Anterior cingulate cortex (tissue), 58 donors: Measurements from ENCODE around the gene ENG.
"Not testable (repeated sequence)": the region's sequence is repeated elsewhere in the genome, so short reads cannot be mapped to it uniquely, and the experiment has no call there.

ENCODE experiments used
- DNase-seq, 58 donors: peaks; one replicate each; lab custom pipeline; 2025; lab: John Stamatoyannopoulos, UW

Gene ENG

GRCh38 chr9:127781806-127782205 lies 72.7 kb downstream of the ENG start:
- DNase-seq, result no peak

GRCh38 chr9:127780909-127781308 lies 73.5 kb downstream of the ENG start:
- DNase-seq, result not testable (repeated sequence)

GRCh38 chr9:127780126-127780885 lies 74.2 kb downstream of the ENG start:
- DNase-seq, result peak in 30 of 58 donors; percentile 18 to 74 (median 44)

- no peak for DNase-seq
Observed at GRCh38 chr9:127779136-127779981, 75.1 kb downstream of the ENG start.

GRCh38 chr9:127778280-127779135 lies 76.0 kb downstream of the ENG start, which contains the start of gene SH2D3C:
SH2D3C (minus strand) TSS chr9:127778666; CDS start chr9:127778627, 39 bp downstream.
- DNase-seq, result peak in 3 of 58 donors; percentile 13 to 22 (median 20)

DNA sequence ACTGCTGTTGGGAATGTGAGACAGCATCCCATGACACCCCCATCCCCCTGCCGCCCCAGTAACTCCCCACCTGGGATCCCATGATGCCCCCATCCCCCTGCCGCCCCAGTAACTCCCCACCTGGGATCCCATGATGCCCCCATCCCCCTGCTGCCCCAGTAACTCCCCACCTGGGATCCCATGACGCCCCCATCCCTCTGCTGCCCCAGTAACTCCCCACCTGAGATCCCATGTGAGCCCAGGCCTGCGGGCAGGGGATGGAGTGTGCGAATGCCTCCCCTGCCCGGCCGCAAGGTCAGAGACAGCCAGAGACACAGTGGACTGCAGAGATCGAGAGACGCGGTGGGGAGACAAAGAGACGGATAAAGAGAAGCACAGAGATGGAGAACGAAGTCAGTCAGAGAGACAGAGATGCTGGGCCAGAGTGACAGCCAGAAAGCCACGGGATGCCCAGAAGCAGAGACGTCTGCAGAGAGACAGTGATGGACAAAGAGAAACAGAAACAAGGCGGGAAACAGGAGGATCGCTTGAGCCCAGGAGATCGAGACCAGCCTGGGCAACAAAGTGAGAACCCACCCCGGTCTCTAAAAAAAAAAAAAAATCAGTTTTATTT lies 77.0 kb downstream of the ENG start:
- DNase-seq, result no peak

DNA sequence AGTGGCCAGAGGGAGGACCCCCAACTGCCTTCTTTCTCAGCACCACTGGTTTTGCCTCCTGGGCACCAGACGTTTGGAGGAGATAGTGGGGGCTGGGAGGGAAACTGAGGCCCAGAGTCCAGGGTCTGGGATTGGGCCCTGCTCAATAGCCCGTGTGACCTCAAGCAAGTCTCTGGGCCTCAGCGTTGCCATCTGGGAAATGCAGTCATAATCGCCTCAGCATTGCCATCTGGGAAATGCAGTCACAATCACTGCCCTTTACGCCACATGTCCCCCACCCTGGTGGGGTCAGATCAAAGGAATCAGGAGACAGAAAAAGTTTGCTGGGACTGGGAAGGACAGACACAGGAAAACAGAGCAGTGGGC lies 77.6 kb downstream of the ENG start:
- no peak for DNase-seq

- peak in 15 of 58 donors; percentile 10 to 50 (median 19) for DNase-seq
Observed at GRCh38 chr9:127776195-127776923, 78.1 kb downstream of the ENG start.

DNA sequence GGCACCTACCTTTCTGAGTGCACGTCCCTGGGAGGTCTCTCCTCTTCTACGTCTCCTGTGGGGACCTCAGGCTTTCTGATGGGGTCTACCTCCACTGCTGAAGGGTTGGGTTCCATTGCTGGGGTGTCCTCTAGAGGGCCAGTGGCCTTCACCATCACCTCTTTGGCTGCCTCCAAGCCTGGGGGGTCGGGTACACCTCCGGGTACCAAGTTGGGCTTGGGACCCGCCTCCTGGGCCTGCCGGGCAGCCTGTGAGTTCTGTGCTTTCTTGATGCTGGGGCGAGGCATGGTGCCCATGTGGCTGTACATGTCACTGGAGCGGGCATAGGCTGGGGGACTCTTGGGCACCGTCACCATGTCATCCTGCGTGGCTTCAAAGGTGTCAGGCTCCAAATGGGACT lies 80.5 kb downstream of the ENG start:
- no peak for DNase-seq

DNA sequence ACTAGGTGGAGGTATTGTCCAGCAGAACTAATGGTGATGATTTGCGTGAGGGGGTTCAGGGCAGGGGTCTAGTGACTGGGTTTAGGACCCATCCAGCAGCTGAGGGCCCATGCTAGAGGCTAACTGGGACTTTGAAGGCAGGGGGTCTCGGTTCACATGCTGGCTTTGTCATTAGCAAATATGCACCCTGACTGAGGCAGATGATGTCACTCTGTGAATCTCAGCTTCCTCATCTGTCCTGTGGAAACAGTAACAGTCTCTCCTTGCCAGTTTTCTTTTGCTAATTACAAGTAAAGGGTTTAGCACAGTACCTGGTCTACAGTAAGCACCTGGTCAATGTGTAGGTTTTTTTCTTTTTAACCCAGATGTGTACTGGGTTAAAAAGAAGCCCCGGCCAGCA lies 81.2 kb downstream of the ENG start:
- DNase-seq, result no peak

DNA sequence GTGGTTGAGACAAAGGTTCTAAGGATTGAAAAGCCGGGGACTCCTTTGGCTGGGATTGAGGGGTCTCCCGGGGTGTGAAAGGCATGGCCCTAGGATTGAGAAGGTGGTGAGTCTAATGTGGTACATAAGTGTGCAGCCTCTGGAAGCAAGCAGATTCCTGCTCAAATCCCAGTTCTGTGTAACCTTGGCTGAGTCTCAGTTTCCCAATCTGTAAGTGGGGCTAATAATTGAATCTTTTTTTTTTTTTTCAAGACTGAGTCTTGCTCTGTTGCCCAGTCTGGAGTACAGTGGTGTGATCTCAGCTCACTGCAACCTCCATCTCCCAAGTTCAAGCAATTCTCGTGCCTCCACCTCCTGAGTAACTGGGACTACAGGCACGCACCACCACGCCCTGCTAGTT lies 81.9 kb downstream of the ENG start:
- no peak for DNase-seq

DNA sequence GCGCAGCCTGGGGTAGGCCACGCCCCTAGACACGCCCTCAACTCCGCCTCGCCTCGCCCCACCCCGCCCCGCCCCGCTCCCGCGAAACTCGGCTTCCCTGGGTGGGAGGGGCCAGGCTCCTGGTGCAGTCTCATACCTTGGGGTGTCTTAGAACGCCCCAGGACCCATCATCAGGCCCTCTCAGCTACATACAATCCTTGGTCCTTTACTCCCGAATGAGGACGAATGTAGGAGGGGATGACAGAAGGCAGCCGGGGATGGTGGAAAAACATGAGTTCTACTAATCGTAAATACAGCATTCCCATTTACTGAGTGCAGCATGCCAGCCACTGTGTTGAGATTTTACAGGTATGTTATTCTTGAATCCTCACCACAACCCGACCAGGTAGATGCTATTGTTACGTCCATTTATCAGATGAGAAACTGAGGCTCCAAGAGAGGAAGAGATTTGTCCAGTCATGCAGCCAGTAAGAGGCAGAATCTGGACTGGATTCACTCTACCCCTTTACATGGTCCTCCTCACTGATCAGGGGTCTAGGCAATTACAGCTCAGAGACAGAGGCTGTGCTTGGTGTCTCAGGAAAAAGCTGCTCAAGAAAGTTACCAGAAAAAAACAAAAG lies 82.8 kb downstream of the ENG start:
- no peak for DNase-seq

DNA sequence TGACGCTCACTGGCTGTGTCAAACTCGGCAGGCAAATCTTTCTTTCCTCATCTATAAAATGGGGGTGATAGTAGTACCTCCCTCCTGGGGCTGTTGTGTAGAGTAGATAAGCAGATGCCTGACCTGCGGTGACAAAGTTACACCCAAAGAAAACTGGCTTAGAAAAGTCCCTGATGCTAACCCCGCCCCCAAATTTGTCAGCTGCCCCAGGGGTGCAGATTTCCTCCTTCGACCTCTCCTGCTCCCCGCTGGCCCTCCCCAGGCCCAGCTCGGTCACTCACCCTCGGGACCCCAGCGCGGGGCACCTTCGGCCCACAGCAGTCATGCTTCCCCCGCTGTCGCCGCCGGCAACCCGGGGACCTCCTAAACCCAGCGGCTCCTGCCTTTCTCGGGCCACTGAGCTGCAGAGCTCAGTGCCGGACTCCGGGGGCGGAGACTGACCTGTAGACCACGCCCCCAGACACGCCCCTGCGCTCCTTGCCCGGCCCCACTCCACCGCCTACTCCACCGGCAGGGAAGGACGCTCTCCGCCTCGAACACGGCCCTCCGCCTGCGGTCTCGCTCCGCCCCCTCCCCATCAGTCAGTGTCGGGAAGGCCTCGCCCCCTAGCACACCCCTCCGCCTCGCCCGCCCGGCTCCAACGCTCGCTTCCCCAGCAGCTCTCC lies 83.4 kb downstream of the ENG start:
- peak; percentile 51 to 95 (median 87) for DNase-seq

DNA sequence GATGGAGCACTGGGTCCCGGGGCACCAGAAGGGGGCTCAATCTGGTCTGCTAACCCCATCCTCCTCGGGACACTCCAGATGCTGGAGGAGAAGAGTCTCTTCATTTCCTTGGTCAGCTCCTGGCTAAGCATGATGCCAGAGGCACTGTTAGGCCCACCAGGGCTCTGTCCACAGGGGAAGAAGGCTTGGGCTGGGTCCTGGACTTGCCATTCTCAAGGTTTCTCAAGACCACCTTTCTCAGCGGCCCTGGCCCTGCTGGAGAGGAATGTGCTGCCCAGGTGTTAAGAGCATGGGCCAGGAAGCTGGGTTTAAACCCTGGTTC lies 83.9 kb downstream of the ENG start:
- no peak for DNase-seq

DNA sequence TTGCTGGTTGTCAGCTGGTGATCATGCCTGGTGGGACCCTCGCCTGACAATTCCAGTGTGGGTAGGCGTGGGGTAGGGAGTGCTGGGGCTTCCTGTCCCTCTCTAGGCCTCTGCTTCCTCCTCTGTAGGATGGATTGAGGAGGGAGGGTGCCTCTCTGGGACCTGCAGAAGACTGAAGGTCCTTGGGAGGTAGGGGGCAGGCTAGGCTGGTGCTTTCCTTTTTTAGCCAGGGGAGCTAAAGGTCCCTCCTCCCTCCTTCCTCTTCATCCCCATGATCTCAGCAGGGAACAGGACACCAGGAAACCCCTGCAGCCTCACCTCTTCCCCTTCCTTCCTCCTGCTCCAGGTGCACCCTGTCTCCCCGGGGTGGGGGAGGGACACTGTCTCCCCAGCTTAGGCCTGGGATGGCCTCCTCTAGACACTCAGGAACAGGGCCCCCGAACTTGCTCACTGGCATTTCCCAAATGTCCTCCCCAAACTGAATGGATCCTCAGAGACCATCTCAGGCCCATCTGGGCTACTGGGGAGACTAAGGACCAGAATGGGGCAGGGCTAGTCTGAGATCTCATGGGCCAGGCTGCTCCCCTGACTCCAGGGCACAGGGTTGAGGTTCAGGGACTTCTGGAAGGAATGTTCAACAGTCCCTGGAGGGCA lies 84.4 kb downstream of the ENG start:
- DNase-seq, result no peak

- DNase-seq, result no peak
Observed at GRCh38 chr9:127769101-127769500, 85.4 kb downstream of the ENG start.

DNA sequence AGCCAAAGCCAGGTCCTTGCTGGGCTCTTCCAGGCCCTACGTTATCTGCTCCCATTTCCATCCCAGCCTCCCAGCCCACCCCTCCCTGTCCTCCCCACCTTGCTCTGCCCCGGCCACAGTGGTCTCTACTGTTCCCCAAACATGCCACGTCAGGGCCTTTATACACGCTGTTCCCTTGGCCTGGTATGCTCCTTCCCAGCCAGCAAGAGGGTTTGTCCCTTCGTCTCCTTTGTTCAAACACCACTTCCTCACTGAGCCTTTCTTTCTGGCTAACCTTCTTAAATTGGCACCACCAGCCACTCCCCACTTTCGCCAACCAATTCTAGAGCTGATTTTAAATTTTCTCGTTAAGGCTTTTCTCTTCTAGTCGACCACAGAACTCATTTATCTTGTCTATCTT lies 85.8 kb downstream of the ENG start:
- DNase-seq, result no peak

DNA sequence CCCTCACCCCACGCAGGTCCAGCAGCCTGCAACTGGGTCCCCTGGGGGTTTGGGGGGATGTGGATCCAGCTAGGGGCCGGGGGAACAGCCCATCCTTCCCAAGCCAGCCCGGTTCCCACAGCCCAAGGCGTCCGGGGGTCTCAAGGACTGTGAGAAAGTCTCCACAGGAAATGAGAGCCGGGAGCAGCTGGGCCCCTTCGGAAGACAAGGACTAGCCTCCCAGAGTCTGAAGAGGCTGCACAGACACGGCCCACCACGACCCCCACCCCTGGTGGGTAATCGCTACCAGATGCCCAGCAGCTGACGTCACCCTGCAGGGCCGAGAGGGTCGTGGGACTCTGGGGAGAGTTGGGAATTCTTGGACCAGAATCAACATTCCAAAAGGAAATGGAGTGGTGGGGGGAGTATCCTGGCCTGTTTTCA lies 86.5 kb downstream of the ENG start:
- DNase-seq, result no peak
